ENCODE measurements around the gene APOA1. TPM values are rescaled to one million over a fixed set of nuclear protein-coding genes. Genes with fewer than 3 reads are reported as not detected.
A peak's percentile ranks its signal among the peaks of the same experiment; 100 is the strongest.
"Not testable (repeated sequence)": the region's sequence is repeated elsewhere in the genome, so short reads cannot be mapped to it uniquely, and the experiment has no call there.

APOA1 gene
- polyA plus RNA-seq, 4 donors: 99.5 to 171 (median 133) TPM

DNA sequence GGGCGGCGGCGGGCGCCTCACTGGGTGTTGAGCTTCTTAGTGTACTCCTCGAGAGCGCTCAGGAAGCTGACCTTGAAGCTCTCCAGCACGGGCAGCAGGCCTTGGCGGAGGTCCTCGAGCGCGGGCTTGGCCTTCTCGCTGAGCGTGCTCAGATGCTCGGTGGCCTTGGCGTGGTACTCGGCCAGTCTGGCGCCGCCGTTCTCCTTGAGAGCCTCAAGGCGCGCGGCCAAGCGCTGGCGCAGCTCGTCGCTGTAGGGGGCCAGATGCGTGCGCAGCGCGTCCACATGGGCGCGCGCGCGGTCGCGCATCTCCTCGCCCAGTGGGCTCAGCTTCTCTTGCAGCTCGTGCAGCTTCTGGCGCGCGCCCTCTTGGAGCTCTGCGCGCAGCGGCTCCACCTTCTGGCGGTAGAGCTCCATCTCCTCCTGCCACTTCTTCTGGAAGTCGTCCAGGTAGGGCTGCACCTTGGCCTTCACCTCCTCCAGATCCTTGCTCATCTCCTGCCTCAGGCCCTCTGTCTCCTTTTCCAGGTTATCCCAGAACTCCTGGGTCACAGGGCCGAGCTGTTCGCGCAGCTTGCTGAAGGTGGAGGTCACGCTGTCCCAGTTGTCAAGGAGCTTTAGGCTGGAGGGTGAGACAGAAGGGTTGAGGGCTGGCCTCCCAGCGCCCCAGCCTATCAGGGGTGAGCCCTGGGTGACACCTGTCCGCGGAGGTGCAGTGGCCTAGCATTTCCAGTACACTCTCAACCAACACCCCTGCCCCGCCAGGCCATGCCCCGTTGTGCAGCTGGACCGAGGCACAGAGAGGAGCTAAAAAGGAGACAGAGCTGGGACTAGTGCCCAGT, 1.4 kb downstream of the APOA1 start:
- peak; percentile 70 to 89 (median 82) for DNase-seq (ENCODE audit: low read depth in 4 of 4, low spot score in 2 of 4)

DNA sequence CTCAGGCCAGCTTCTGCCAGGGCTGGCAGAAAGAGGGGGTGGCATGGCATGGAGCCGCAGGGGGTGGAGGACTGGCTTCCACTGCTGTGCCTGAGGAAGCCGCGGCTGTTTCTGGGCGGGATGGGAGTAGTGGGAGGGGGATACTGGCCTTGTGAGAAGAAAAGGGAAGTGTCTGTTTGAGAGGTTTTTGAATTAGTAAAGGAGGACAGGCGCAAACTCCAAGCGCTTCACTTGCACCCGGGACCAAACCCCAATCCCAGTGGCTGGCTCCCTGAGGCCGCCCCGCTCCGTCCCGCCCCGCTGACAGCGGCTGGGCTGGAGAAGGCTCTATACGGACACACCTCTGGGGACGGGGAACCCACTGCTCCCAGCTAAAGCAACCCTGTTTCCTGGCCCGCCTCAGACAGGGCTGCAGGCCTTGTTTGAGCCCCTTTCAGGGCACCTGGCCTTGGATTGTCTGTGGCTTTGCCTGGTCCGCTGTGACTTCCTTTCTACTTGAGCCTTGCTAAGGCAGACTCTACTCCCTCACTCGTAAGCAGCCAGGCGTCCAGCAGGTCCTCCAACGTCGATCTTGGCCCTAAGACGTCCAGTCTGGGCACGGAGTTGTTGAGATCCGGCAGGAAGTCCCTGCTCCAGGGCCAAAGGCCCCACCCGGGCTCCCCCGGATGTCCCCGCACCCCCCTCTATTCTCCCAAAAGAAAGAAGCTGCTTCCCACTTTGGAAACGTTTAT, 2.2 kb downstream of the APOA1 start:
- peak in 1 of 4 donors; percentile 23 for DNase-seq (ENCODE audit: low read depth in 4 of 4, low spot score in 2 of 4)

DNA sequence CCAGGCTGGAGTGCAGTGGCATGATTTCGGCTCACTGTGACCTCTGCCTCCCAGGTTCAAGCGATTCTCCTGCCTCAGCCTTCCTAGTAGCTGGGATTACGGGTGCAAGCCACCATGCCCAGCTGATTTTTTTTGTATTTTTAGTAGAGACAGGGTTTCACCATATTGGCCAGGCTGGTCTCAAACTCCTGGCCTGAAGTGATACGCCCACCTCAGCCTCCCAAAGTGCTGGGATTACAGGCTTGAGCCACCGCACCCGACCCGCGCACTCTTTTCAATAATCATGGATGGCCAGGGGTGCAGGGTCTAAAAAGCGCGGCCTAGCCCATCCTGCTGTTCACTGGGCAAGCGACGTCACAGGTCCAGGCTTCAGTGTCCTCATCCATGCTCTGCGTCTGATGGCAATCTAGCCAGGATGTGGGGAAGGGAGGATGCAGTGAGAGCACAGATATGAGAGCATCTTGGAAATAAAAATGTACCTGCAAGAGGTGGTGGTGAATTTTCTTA, 2.8 kb downstream of the APOA1 start:
- DNase-seq (ENCODE audit: low read depth in 4 of 4, low spot score in 2 of 4): not testable (repeated sequence)

DNA sequence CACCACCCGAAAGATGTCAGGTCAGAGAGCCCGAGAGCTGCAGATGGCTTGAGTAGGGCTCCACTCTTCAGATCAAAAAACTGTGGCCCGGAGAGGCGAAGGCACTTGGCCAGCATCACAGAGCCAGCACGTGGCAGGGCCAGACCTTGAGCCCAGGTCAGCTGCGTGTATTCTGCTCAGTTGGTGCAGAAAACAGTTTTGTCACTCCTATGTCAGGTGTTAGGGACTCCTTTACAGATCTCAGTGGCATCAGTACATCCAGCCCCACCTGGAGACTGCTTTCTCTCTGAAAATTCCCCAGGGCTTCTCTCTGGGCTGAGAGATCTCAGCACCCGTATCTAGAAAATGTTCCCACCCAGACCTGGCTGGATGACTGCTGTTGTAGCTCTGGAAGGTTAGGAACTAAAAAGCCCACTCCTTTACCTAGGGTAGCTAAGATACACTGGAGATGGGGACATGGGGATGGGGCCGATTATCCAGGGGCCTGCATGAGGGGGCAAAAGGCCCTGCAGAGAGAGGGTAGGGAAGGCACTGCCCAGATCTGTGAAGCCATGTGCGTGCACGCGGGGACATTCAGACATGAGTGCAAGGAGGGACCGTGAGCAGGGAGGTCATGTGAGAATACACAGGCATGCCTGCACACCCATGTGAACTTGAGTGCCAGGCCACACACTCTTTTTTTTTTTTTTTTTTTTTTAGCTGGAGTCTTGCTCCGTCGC, 3.4 kb downstream of the APOA1 start:
- no peak for DNase-seq (ENCODE audit: low read depth in 4 of 4, low spot score in 2 of 4)

DNA sequence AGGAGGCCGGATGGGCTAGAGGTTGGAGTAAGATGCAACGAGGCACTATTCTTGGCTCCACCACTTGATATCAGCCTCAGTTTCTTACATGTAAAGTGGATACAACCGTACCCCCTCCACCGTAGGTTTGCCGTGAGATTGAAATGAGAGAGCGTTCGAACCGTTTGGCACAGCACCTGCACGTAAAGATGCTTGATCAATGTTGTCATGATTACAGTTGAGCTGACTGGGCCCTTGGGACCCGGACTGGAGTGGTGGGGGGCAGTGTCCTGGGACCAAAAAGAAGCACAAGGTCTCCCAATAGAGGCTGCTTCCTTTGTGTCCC, 4.0 kb downstream of the APOA1 start:
- DNase-seq (ENCODE audit: low read depth in 4 of 4, low spot score in 2 of 4): no peak

DNA sequence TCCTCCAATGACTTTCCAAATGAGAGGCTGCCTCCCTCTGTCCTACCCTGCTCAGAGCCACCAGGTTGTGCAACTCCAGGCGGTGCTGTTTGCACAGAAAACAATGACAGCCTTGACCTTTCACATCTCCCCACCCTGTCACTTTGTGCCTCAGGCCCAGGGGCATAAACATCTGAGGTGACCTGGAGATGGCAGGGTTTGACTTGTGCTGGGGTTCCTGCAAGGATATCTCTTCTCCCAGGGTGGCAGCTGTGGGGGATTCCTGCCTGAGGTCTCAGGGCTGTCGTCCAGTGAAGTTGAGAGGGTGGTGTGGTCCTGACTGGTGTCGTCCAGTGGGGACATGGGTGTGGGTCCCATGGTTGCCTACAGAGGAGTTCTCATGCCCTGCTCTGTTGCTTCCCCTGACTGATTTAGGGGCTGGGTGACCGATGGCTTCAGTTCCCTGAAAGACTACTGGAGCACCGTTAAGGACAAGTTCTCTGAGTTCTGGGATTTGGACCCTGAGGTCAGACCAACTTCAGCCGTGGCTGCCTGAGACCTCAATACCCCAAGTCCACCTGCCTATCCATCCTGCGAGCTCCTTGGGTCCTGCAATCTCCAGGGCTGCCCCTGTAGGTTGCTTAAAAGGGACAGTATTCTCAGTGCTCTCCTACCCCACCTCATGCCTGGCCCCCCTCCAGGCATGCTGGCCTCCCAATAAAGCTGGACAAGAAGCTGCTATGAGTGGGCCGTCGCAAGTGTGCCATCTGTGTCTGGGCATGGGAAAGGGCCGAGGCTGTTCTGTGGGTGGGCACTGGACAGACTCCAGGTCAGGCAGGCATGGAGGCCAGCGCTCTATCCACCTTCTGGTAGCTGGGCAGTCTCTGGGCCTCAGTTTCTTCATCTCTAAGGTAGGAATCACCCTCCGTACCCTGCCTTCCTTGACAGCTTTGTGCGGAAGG, 4.8 kb downstream of the APOA1 start:
- no peak for DNase-seq (ENCODE audit: low read depth in 4 of 4, low spot score in 2 of 4)

DNA sequence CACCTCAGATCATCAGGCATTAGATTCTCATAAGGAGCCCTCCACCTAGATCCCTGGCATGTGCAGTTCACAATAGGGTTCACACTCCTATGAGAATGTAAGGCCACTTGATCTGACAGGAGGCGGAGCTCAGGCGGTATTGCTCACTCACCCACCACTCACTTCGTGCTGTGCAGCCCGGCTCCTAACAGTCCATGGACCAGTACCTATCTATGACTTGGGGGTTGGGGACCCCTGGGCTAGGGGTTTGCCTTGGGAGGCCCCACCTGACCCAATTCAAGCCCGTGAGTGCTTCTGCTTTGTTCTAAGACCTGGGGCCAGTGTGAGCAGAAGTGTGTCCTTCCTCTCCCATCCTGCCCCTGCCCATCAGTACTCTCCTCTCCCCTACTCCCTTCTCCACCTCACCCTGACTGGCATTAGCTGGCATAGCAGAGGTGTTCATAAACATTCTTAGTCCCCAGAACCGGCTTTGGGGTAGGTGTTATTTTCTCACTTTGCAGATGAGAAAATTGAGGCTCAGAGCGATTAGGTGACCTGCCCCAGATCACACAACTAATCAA, 5.6 kb downstream of the APOA1 start:
- no peak for DNase-seq (ENCODE audit: low read depth in 4 of 4, low spot score in 2 of 4)

DNA sequence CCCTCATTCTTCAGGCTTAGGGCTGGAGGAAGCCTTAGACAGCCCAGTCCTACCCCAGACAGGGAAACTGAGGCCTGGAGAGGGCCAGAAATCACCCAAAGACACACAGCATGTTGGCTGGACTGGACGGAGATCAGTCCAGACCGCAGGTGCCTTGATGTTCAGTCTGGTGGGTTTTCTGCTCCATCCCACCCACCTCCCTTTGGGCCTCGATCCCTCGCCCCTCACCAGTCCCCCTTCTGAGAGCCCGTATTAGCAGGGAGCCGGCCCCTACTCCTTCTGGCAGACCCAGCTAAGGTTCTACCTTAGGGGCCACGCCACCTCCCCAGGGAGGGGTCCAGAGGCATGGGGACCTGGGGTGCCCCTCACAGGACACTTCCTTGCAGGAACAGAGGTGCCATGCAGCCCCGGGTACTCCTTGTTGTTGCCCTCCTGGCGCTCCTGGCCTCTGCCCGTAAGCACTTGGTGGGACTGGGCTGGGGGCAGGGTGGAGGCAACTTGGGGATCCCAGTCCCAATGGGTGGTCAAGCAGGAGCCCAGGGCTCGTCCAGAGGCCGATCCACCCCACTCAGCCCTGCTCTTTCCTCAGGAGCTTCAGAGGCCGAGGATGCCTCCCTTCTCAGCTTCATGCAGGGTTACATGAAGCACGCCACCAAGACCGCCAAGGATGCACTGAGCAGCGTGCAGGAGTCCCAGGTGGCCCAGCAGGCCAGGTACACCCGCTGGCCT, 7.1 kb downstream of the APOA1 start:
- DNase-seq (ENCODE audit: low read depth in 4 of 4, low spot score in 2 of 4): no peak

DNA sequence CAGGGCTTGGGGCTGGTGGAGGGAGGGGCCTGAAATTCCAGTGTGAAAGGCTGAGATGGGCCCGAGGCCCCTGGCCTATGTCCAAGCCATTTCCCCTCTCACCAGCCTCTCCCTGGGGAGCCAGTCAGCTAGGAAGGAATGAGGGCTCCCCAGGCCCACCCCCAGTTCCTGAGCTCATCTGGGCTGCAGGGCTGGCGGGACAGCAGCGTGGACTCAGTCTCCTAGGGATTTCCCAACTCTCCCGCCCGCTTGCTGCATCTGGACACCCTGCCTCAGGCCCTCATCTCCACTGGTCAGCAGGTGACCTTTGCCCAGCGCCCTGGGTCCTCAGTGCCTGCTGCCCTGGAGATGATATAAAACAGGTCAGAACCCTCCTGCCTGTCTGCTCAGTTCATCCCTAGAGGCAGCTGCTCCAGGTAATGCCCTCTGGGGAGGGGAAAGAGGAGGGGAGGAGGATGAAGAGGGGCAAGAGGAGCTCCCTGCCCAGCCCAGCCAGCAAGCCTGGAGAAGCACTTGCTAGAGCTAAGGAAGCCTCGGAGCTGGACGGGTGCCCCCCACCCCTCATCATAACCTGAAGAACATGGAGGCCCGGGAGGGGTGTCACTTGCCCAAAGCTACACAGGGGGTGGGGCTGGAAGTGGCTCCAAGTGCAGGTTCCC, 7.8 kb downstream of the APOA1 start, which contains the start of gene APOC3:
TSS of gene APOC3 (plus strand) at position 383 of the 659 bp plus-strand sequence. CDS start 676 bp downstream, outside the sequence.
- DNase-seq (ENCODE audit: low read depth in 4 of 4, low spot score in 2 of 4): no peak

DNA sequence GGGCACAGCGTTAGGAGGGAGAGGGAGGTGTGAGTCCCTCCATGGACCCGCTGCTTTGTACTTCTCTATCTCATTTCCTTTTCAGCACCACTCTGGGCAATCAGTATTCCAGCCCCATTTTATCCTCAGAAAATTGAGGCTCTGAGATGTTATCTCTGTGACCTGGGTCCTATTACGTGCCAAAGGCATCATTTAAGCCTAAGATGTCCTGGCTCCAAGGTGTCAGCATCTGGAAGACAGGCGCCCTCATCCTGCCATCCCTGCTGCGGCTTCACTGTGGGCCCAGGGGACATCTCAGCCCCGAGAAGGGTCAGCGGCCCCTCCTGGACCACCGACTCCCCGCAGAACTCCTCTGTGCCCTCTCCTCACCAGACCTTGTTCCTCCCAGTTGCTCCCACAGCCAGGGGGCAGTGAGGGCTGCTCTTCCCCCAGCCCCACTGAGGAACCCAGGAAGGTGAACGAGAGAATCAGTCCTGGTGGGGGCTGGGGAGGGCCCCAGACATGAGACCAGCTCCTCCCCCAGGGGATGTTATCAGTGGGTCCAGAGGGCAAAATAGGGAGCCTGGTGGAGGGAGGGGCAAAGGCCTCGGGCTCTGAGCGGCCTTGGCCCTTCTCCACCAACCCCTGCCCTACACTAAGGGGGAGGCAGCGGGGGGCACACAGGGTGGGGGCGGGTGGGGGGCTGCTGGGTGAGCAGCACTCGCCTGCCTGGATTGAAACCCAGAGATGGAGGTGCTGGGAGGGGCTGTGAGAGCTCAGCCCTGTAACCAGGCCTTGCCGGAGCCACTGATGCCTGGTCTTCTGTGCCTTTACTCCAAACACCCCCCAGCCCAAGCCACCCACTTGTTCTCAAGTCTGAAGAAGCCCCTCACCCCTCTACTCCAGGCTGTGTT, 8.5 kb downstream of the APOA1 start:
- no peak for DNase-seq (ENCODE audit: low read depth in 4 of 4, low spot score in 2 of 4)

DNA sequence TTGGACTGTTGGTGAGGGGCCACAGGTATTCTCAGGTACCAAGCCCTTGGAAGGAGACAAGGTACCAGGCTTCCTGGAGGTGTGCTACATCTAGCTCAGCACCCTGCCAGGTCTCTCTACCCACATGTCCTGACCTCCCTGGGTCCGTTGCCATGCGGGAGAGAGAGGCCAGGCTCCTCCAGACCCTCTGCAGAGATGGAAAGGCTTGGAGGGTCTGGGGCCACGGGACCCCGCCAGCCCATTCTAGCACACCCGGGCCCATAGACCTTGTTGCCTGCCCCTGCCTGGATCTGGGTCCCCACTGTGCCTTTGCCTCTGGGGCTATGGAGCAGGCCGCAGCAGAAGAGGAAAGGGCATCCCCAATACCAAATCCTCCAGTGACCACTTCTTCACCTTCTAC, 10.0 kb downstream of the APOA1 start:
- DNase-seq (ENCODE audit: low read depth in 4 of 4, low spot score in 2 of 4): no peak

DNA sequence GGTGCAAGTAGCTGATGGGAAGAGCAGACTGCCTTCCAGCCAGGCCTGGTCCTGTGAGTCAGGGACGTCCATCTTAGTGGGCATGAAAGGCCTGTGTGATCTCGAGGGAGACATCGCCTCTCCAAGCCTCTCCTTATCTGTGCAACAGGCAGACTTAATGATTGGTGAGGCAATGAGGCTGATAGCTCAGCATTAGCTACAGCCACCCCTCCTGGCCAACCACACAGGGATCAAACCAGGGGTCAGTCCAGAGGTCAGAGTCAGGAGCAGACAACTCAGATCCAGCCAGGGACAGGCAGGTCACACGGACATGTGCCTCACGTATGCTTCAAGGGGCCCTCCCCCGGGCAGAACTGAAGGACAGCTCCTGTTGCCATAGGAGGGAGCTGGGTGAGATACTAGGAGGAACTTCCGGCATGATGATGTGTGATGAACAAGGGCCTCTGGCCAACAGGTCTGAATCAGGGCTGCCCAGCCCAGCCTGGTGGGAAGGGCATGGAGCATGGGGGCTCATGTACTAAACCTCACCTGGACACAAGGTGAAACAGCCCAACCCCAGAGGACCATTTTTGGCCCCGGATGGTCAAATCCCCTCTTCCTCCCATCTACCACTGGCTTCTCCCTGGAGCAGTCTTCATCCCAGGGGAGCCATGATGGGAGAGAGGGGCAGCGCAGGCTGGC, 10.5 kb downstream of the APOA1 start:
- DNase-seq (ENCODE audit: low read depth in 4 of 4, low spot score in 2 of 4): no peak

DNA sequence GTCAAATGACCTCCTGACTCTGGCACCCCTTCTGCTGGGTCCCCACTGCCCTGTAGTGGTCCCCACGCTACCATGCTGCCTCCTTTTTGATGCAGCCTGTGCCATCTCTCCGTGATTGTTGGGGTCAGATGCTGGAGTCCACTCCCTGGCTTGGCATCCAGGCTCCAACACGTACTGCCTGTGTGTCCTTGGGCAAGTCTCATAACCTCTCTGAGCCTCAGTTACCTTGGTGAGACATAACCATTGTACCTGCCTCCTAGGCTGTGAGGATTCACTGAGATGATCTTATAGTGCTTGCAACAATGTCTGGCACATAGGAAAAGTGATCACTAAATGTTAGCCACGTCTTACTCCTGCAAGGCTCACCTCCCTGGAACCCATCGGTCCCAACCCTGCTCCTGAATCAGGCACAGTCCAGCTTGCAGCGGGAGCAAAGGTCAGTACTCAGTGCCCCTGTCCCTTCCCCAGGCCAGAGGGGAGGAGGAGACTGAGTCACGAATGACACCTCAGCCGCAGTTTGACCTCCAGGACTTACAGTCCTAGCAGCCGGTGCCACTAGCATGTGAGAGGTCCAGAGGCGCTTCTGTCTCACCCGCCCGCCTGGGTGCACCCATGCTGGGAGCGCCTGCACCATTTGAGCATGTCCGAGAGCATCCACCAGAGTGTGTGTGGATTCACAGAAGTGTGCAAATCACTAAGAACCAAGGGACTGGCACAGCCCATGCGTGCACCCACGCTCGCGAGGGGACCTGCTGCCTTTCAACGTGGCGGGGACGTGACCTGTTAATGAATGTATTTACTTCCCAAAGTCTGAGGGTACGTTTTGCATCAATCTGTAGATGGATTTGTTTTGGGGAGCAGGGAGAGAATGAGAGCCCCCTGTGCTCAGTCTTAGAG, 11.3 kb downstream of the APOA1 start:
- no peak for DNase-seq (ENCODE audit: low read depth in 4 of 4, low spot score in 2 of 4)

DNA sequence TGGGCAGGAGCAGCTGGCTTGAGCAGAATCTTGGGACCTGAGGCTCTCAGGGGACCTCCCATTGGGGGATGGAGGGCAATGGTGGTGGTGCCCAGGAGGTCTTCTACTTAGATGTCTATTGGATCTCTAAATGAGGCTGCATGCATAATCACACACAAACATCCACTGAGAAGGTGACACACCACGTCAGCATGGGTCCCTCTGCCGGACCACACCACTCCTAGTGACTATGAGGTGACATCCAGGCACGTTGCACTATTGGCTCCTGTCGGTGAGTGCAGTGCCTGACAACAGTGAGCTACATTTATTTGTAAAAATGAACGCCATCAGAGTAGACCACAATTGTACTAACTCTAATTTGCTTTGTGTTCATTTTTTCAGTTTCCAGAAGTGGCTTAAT, 12.0 kb downstream of the APOA1 start:
- no peak for DNase-seq (ENCODE audit: low read depth in 4 of 4, low spot score in 2 of 4)

DNA sequence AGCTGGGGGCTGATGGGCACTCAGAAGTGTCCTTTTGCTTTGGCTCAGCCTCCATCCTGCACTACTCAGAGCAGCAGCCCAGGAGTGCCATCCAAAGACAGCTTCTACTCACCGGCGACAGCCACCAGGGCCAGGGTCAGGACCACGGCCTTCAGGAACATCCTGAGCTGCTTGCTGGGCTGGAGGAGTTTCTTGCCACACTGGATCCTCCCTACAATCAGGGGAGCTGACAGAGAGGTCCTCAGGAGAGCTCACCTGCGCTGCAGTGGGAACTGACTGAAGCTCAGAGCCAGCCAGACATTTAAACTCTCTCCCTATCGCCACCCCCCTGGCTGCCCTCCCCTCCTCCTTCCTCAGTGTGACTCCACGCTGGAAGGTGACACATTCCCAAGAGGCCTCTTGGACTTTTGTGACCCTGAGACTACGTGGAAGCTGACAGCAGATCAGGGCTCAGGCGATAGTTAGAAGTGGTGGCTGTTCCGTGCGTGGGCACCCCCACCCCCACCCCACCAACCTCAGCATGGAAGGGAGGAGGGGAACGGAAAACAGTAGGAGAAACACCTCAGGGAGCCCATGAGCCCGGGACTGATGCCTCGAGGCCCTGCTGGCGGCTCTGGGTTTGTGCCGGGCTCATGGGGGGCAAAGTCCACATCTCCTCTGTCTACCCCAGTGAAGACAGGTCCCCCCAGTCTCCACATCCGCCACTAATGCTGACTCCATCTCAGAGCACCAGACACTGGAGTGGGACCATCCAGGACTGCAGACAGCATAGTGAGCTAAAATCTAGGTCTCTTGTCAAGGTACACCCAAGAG, 14.2 kb downstream of the APOA1 start, which contains the start of gene APOA4:
TSS of gene APOA4 (minus strand) at position 274 of the 813 bp plus-strand sequence. CDS start at position 161, 113 bp downstream.
- no peak for DNase-seq (ENCODE audit: low read depth in 4 of 4, low spot score in 2 of 4)

Measured in left renal cortex interstitium (tissue), 4 donors.